ENCODE measurements around the gene BRSK2. TPM values are rescaled to one million over a fixed set of nuclear protein-coding genes. Genes with fewer than 3 reads are reported as not detected.

The BRSK2 gene
- total and polyA plus RNA-seq, 7 donors: 0.19 to 0.78 (median 0.32) TPM

- TF ChIP-seq CTCF (IDR thresholded peaks at IDR 0.05): no peak
- H3K4me1 ChIP-seq: no peaks in the 10 kb centered on the region
- ATAC-seq (no peak), DNase-seq (no peak)
- no peak overlapping the region for H3K4me3 ChIP-seq
- no peaks in the 10 kb centered on the region for H3K9me3 ChIP-seq
- 65 to 70% (median 65%) methylated on average over 26 to 27 of the region's 27 CpGs for WGBS, 3 donors
- H3K27me3 ChIP-seq (ENCODE audit: insufficient read depth in 3 of 3, low read length in 2 of 3): peaks cover 0 to 13% (median 6%) of the 10 kb centered on the region in 3 donors
- no peak overlapping the region for H3K27ac ChIP-seq
- intact Hi-C loops (cut with DNase I): loop anchor here in 1 of 2 donors (2.0 kb wide), 1 partner anchor 63 kb away; no protein-coding TSS in a partner anchor
- no peaks in the 10 kb centered on the region for H3K36me3 ChIP-seq (ENCODE audit: insufficient read depth in 1 of 2, low read depth in 1 of 2)
These were observed 62.2 kb downstream of the BRSK2 start for GRCh38 chr11:1451781-1452470.

GRCh38 chr11:1452744-1453143 is 63.0 kb downstream of the BRSK2 start:
- Histone ChIP-seq H3K36me3 (ENCODE audit: insufficient read depth in 1 of 2, low read depth in 1 of 2) (no peaks in the 10 kb centered on the region), H3K4me1 (no peaks in the 10 kb centered on the region), H3K4me3 (no peak overlapping the region), H3K27ac (no peak overlapping the region), H3K27me3 (ENCODE audit: insufficient read depth in 3 of 3, low read length in 2 of 3) (peaks cover 0 to 13% (median 6%) of the 10 kb centered on the region in 3 donors), H3K9me3 (no peaks in the 10 kb centered on the region)
- ATAC-seq (no peak), DNase-seq (no peak)
- WGBS, 3 donors: 64 to 78% (median 73%) methylated on average over 13 of the region's 13 CpGs
- intact Hi-C loops (cut with DNase I): loop anchor here in 1 of 2 donors (2.0 kb wide), 1 partner anchor 62 kb away; no protein-coding TSS in a partner anchor
- no peak for TF ChIP-seq CTCF (IDR thresholded peaks at IDR 0.05)

- Histone ChIP-seq H3K27ac (no peak overlapping the region), H3K36me3 (ENCODE audit: insufficient read depth in 1 of 2, low read depth in 1 of 2) (no peaks in the 10 kb centered on the region), H3K27me3 (ENCODE audit: insufficient read depth in 3 of 3, low read length in 2 of 3) (peaks cover 0 to 13% (median 6%) of the 10 kb centered on the region in 3 donors), H3K4me1 (no peaks in the 10 kb centered on the region), H3K4me3 (no peak overlapping the region), H3K9me3 (no peaks in the 10 kb centered on the region)
- WGBS, 3 donors: 13 to 28% (median 24%) methylated on average over 14 to 17 of the region's 17 CpGs
- ATAC-seq: peak; percentile 57 to 81 (median 70)
- no peak for DNase-seq
- peak; percentile 35 for TF ChIP-seq CTCF (IDR thresholded peaks at IDR 0.05)
- intact Hi-C loops (cut with DNase I): loop anchor here in 1 of 2 donors (2.0 kb wide), 1 partner anchor 61 kb away; no protein-coding TSS in a partner anchor
These were observed 63.9 kb downstream of the BRSK2 start for GRCh38 chr11:1453611-1454034.

GRCh38 chr11:1454576-1454975 is 64.8 kb downstream of the BRSK2 start:
- H3K9me3 ChIP-seq: no peaks in the 10 kb centered on the region
- H3K36me3 ChIP-seq (ENCODE audit: insufficient read depth in 1 of 2, low read depth in 1 of 2): no peaks in the 10 kb centered on the region
- 64 to 69% (median 66%) methylated on average over 18 to 21 of the region's 21 CpGs for WGBS, 3 donors
- TF ChIP-seq CTCF (IDR thresholded peaks at IDR 0.05): no peak
- intact Hi-C loops (cut with DNase I): no loop called here
- no peaks in the 10 kb centered on the region for H3K4me1 ChIP-seq
- no peak overlapping the region for H3K27ac ChIP-seq
- H3K27me3 ChIP-seq (ENCODE audit: insufficient read depth in 3 of 3, low read length in 2 of 3): peaks cover 0 to 13% (median 6%) of the 10 kb centered on the region in 3 donors
- no peak overlapping the region for H3K4me3 ChIP-seq
- DNase-seq (no peak), ATAC-seq (no peak)
